KOPT-K1 (cell line): ENCODE results near the gene ATG4D.
A peak's percentile ranks its signal among the peaks of the same experiment; 100 is the strongest.

Source experiments
- H3K27ac ChIP-seq: fragments of 200-600 bp; sonication (generic); 2 replicates; pipeline ENCODE4 v1.5.1; 2016; ENCODE audit warnings: antibody characterized with exemption, mild to moderate bottlenecking, low read depth, low read length; ENCODE audit not compliant: poor library complexity, severe bottlenecking
- H3K36me3 ChIP-seq: fragments of 200-600 bp; sonication (generic); 2 replicates; pipeline ENCODE4 v1.5.1; 2017; ENCODE audit warnings: antibody characterized with exemption, mild to moderate bottlenecking, low read length, moderate library complexity; ENCODE audit not compliant: insufficient read depth
- H3K9me3 ChIP-seq: fragments of 200-600 bp; sonication (generic); 2 replicates; pipeline ENCODE4 v1.5.1; 2017; ENCODE audit warnings: antibody characterized with exemption, low read length, mild to moderate bottlenecking; ENCODE audit not compliant: insufficient read depth, poor library complexity, severe bottlenecking

Gene ATG4D

DNA sequence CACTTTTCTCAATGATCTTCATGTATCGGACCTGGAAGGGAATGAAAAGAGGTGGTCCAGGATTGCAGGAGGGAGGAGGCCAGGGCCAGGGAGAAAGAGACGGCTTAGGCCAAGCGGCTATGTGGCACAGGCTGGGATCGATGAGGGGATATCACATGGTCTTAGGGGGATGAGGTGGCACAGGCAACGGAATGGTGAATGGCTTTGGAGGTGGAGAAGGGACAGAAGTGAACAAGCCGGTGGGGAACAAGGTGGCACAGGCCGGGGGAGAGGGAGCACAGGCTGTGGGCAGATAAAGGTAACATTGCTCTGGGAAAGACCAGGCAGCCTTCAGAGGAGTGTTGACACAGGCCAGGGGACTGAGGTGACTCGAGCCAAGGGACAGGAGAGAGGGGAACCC lies 30.8 kb downstream of the ATG4D start:
- Histone ChIP-seq H3K9me3 (no peaks in the 10 kb centered on the region), H3K36me3 (no peaks in the 10 kb centered on the region), H3K27ac (no peak overlapping the region)

- Histone ChIP-seq H3K27ac (no peak overlapping the region), H3K9me3 (no peaks in the 10 kb centered on the region), H3K36me3 (no peaks in the 10 kb centered on the region)
These were observed 31.5 kb downstream of the ATG4D start for GRCh38 chr19:10575011-10575716.

DNA sequence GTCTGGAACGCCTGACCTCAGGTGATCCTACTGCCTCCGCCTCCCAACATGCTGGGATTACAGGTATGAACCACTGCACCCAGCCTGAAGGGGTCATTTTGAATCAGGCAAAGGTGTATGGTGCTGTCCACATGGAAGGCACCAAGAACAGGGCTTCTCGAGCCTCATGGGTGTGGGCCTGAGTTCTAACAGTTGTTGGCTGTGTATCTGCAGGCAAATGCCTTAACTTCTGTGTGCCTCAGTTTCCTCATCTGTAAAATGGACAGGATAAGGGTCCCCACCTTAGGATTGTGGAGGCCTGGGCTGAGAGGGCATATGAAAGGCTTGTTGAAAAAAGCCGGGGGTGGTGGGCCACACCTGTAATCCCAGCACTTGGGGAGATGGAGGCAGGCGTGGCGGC lies 34.2 kb downstream of the ATG4D start:
- no peaks in the 10 kb centered on the region for H3K9me3 ChIP-seq
- no peaks in the 10 kb centered on the region for H3K36me3 ChIP-seq
- H3K27ac ChIP-seq = no peak overlapping the region

GRCh38 chr19:10580979-10581631 lies 37.4 kb downstream of the ATG4D start:
- H3K36me3 ChIP-seq = no peaks in the 10 kb centered on the region
- H3K9me3 ChIP-seq = no peaks in the 10 kb centered on the region
- no peak overlapping the region for H3K27ac ChIP-seq

- H3K27ac ChIP-seq = no peak overlapping the region
- no peaks in the 10 kb centered on the region for H3K9me3 ChIP-seq
- no peaks in the 10 kb centered on the region for H3K36me3 ChIP-seq
These were observed 38.4 kb downstream of the ATG4D start for GRCh38 chr19:10582091-10582490.

DNA sequence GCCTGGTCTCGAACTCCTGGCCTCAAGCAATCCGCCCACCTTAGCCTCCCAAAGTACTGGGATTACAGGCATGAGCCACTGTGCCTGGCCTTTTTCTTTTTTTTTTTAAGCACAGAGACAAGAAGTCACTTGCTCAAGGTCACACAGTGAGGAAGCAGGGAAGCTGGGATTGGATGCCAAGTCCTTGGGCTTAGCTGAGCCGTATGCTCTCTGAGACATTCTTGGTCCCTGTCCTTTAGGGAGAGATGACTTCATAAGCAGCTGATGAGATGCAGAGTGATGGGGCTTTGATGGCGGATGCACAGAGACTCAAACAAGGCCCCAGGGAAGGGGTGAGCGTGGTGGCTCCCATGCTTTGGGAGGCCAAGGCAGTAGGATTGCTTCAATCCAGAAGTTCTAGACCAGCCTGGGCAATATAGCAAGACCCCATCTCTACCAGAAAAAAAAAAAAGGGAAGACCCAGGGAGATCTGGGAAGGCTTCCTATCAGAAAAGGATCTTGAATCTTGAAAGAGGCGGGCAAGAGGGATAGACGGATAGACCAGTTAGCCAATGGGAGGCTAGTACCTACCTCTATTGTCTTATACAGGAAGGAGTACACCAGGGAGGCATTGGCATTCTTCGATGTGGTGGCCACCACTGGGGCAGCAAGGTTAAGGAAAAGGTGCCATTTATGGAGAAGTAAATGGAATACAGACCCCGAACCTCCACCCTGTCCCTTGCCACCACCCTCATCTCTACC lies 39.5 kb downstream of the ATG4D start:
- H3K27ac ChIP-seq = no peak overlapping the region
- H3K36me3 ChIP-seq = no peaks in the 10 kb centered on the region
- no peaks in the 10 kb centered on the region for H3K9me3 ChIP-seq

DNA sequence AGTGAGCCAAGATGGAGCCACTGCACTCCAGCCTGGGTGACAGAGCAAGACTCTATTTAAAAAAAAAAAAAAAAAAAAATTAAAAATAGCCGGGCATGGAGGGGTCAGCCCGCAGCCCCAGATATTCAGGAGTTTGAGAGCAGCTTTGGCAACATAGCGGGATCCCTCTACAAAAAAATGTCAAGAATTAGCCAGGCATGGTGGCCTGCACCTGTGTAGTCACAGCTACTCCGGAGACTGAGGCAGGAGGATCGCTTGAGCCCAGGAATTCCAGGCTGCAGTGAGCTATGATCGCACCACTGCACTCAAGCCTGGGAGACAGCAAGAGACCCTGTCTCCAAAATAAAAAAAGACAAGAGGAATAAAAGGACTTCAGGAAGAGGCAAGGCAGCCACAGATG lies 42.7 kb downstream of the ATG4D start:
- no peak overlapping the region for H3K27ac ChIP-seq
- H3K36me3 ChIP-seq = no peaks in the 10 kb centered on the region
- no peaks in the 10 kb centered on the region for H3K9me3 ChIP-seq

DNA sequence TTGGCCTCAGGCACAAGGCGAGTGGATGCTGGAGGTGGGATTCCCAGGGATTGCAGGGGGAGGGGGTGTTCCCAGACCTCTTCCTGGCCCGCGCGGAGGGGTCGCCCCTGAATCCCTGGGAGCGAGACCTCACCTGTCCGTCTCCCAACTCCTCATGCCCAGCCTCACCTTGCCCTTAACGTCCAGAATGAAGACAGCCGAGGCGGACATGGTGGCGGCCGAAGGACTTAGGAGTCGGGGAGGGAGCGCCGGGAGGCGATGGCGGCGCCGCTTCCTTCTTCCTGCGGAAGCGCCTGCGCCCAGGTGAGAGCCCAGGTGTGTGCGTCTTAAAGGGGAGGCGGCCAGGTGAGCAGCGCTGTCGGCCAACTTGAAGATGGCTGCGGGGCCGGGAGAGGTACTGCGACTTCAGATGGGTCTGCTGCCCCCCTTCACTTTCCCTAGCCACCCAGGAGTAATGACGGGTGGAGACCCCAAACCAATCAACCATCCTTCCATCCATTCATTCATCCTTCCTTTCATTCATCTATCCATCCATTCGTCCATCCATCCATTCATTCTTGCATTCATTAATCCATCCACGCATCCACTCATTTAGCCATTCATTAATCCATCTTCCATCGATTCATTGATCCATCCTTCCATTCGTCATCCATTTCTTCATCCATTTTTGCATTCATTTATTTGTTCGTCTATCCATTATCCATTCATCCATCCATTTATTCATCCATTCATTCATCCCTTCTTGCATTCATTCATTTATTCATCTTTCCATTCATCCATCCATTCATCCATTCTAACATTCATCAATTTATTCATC lies 43.5 kb downstream of the ATG4D start, which contains the start of gene AP1M2:
AP1M2 (minus strand) TSS at position 291 of the 817 bp plus-strand sequence; CDS start at position 210, 81 bp downstream.
- H3K27ac ChIP-seq = no peak within 1 kb of the TSS
- no peaks in the 10 kb centered on the region for H3K9me3 ChIP-seq

DNA sequence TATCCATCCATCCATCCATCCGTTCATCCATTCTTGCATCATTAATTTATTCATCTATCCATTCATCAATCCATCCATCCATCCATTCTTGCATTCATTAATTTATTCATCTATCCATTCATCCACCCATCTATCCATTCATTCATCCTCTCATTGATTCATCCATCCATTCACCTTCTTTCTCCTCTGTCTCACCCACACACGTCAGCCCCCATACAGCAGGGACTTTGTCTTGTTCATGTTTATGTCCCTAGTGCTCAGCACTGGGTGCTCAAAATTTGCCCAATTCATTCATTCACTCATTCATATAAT lies 44.1 kb downstream of the ATG4D start:
- Histone ChIP-seq H3K36me3 (no peaks in the 10 kb centered on the region), H3K27ac (no peak overlapping the region), H3K9me3 (no peaks in the 10 kb centered on the region)

More for the DNA sequence above, 43.5 kb downstream of the ATG4D start, which contains the start of gene AP1M2:
- no peaks in the 10 kb centered on the region for H3K36me3 ChIP-seq

DNA sequence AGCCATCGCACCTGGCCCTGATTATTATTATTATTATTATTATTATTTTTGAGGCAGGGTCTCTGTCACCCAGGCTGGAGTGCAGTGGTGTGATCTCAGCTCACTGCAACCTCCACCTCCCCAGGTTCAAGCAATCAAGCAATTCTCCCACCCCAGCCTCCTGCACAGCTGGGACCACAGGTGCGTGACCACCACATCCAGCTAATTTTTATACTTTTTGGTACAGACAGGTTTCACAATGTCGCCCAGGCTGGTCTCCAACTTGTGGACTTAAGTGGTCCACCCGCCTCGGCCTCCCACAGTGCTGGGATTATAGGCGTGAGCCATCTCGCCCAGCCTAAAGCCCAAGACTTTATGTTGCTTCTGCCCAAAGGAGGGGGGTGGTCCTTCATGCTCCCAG lies 49.4 kb downstream of the ATG4D start:
- Histone ChIP-seq H3K36me3 (no peaks in the 10 kb centered on the region), H3K9me3 (no peaks in the 10 kb centered on the region), H3K27ac (no peak overlapping the region)

GRCh38 chr19:10593820-10594637 lies 50.3 kb downstream of the ATG4D start:
- no peaks in the 10 kb centered on the region for H3K36me3 ChIP-seq
- H3K9me3 ChIP-seq = no peaks in the 10 kb centered on the region
- no peak overlapping the region for H3K27ac ChIP-seq

- H3K36me3 ChIP-seq = no peaks in the 10 kb centered on the region
- H3K9me3 ChIP-seq = no peaks in the 10 kb centered on the region
- no peak overlapping the region for H3K27ac ChIP-seq
These were observed 56.4 kb downstream of the ATG4D start for GRCh38 chr19:10600149-10600548.

DNA sequence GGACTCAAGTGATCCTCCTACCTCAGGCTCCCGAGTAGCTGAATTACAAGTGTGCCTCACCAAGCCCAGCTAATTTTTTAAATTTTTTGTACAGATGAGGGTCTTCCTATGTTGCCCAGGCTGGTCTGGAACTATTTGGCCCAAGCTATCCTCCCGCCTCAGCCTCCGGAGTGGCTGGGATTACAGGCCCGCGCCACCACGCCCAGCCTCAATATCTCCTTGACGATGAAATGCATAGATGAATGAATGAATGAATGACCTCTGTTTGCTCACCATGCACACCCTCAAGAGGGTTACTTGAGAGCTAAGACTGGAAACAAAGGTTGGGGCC lies 58.3 kb downstream of the ATG4D start:
- Histone ChIP-seq H3K27ac (no peak overlapping the region), H3K9me3 (no peaks in the 10 kb centered on the region), H3K36me3 (no peaks in the 10 kb centered on the region)

DNA sequence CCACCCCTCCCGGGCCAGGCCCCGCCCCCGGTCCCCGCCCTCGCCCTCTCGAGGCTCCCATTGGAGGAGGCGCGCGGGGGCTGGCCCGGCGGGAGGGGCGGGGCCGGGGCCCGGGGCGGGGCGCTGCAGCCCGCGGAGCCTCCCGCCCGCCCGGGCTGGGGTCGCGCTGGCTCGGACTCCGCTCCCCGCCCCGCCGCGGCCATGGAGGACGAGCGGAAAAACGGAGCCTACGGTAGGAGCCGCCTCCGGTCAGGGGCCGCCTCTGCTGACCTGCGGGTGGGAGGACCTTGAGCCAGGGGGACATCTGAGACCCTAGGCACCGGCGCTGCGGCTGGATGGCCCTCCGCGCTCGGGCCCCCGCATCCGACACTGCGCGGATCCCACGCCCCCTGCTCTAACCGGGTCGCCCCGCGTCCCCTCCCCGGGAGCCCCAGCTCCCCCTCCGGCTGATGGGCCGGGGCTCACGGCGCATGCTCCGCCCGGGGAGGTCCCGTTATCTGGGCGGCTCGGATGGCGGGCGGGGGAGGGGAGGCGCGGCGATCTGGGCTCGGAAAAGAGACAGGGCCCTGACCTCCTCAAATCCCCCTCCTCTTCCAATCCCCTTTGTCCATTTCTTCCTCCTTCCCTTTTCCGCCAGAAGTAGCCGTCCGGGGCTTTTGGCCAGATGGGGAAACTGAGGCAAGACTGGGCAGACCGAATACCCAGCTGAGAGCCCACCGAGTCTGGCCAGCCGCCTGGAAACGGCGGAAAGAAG lies 58.8 kb downstream of the ATG4D start:
- Histone ChIP-seq H3K36me3 (no peaks in the 10 kb centered on the region), H3K27ac (peak overlapping the region; percentile 91), H3K9me3 (no peaks in the 10 kb centered on the region)
